Esophagus muscularis mucosa (tissue), 4 donors: ENCODE data around the gene ADAMTS9. TPM values are rescaled to one million over a fixed set of nuclear protein-coding genes. Genes with fewer than 3 reads are reported as not detected.

ENCODE experiments used
- DNase-seq: peaks from one replicate; pipeline ENCODE4 v3.0.0-alpha.2; 2017; ENCODE audit errors: extremely low spot score
- H3K27ac ChIP-seq, 4 donors: fragments of 200-600 bp; sonication (generic); replicated peaks in 1 of 4; 1 replicate in 3 of 4; 2 replicates in 1 of 4; pipeline ENCODE4 v1.5.1; 2016 to 2019; ENCODE audit warnings: mild to moderate bottlenecking in 1 of 4
- H3K27me3 ChIP-seq, 4 donors: fragments of 200-600 bp; sonication (generic); one replicate each; pipeline versions ENCODE4 v1.5.1 to v1.6.0; 2016 to 2019
- H3K36me3 ChIP-seq, 4 donors: fragments of 200-600 bp; sonication (generic); one replicate each; pipeline ENCODE4 v1.5.1; 2016 to 2019
- H3K4me1 ChIP-seq, 4 donors: fragments of 200-600 bp; sonication (generic); one replicate each; pipeline ENCODE4 v1.5.1; 2016 to 2019
- H3K4me3 ChIP-seq, 4 donors: fragments of 200-600 bp; sonication (generic); 1 replicate in 2 of 4; 2 replicates in 2 of 4; pipeline ENCODE4 v1.5.1; 2016 to 2019; ENCODE audit warnings: mild to moderate bottlenecking in 4 of 4, moderate library complexity in 1 of 4
- H3K9me3 ChIP-seq, 4 donors: fragments of 200-600 bp; sonication (generic); 1 replicate in 3 of 4; 2 replicates in 1 of 4; pipeline ENCODE4 v1.5.1; 2016 to 2019
- EP300 ChIP-seq: sonication (generic); formaldehyde crosslinking; IDR thresholded peaks from one replicate; pipeline ENCODE4 v1.6.1; 2017; ENCODE audit warnings: antibody characterized with exemption
- POLR2A ChIP-seq: fragments of 450-650 bp; IDR thresholded peaks from one replicate; pipeline ENCODE4 v1.6.1; 2017; ENCODE audit warnings: antibody characterized with exemption, moderate library complexity, mild to moderate bottlenecking, low read depth
- POLR2AphosphoS5 ChIP-seq, 2 donors: sonication (generic); formaldehyde crosslinking; IDR thresholded peaks; one replicate each; pipeline ENCODE4 v1.6.1; 2017; ENCODE audit warnings: antibody characterized with exemption in 2 of 2
- WGBS: methylation state at CpG from one replicate; pipeline ENCODE4 v1.1.5; 2018; 5-methylcytosine and 5-hydroxymethylcytosine counted together
- intact Hi-C: fragments of 100-400 bp; cut with DNase I; formaldehyde crosslinking; loops from one replicate; pipeline ENCODE4 v1.15.1; 2023
- total RNA-seq, 4 donors: library from RNA; depleted of rRNA; stranded (reverse); fragments of >200 nt; gene quantifications; one replicate each; pipeline versions ENCODE4 v1.1.0 to v1.2.1, GENCODE V29; 2016
- TF ChIP-seq, protein P1 (sequence below), 3 experiments: fragments of 200-600 bp in 2 of 3; fragments of 450-650 bp in 1 of 3; sonication (generic) in 2 of 3; IDR thresholded peaks; one replicate each; pipeline ENCODE4 v1.5.1; 2017 to 2019; ENCODE audit warnings: antibody characterized with exemption in 3 of 3, mild to moderate bottlenecking in 2 of 3, moderate library complexity in 1 of 3

The ADAMTS9 gene
- total RNA-seq, 4 donors from 2014 or later: 45.3 to 142 (median 56.6) TPM

DNA sequence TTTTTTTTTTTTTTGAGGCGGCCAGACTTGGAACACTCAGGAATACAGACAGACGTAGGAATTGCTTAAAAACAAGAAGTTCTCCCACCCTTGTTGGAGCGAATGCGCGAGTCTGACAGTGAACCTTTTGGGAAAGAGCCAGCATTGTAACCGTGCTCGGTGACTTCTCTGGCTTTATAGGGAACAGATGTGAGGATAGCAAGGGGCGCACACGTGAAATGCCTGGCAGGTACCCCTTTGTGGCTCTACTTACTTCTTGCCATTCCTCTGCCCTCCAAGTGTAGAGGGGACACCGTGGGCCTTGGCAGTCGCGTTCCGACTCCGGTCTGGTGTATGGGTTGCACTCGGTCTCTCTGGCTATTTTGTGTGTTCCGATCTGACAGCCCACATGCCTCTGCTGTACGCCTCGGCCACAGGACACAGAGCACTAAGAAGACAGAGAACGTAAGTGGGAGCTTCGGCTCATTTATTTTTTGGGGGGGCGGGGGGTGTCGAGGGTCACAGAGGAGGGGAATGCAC, 126.4 kb downstream of the ADAMTS9 start:
- no peaks in the 10 kb centered on the region for H3K9me3 ChIP-seq
- no peaks in the 10 kb centered on the region for H3K27me3 ChIP-seq
- DNase-seq: peak; percentile 79
- intact Hi-C loops: no loop called here
- WGBS: 67% methylated on average over 15 of the region's 22 CpGs
- peaks cover 0 to 50% (median 29%) of the 10 kb centered on the region in 4 donors for H3K4me1 ChIP-seq
- peak overlapping the region; percentile 45 to 60 (median 53) for H3K4me3 ChIP-seq
- peak overlapping the region; percentile 79 to 84 (median 82) for H3K27ac ChIP-seq
- H3K36me3 ChIP-seq: peaks cover 0 to 71% (median 12%) of the 10 kb centered on the region in 4 donors
- TF ChIP-seq POLR2A (no peak), EP300 (no peak), POLR2AphosphoS5 (IDR thresholded peaks at IDR 0.05) (peak; percentile 67)
- TF ChIP-seq, protein P1, sequence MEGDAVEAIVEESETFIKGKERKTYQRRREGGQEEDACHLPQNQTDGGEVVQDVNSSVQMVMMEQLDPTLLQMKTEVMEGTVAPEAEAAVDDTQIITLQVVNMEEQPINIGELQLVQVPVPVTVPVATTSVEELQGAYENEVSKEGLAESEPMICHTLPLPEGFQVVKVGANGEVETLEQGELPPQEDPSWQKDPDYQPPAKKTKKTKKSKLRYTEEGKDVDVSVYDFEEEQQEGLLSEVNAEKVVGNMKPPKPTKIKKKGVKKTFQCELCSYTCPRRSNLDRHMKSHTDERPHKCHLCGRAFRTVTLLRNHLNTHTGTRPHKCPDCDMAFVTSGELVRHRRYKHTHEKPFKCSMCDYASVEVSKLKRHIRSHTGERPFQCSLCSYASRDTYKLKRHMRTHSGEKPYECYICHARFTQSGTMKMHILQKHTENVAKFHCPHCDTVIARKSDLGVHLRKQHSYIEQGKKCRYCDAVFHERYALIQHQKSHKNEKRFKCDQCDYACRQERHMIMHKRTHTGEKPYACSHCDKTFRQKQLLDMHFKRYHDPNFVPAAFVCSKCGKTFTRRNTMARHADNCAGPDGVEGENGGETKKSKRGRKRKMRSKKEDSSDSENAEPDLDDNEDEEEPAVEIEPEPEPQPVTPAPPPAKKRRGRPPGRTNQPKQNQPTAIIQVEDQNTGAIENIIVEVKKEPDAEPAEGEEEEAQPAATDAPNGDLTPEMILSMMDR (IDR thresholded peaks at IDR 0.05): no peak

- peaks cover 0 to 44% (median 26%) of the 10 kb centered on the region in 4 donors for H3K4me1 ChIP-seq
- TF ChIP-seq EP300: no peak
- TF ChIP-seq, protein P1 (IDR thresholded peaks at IDR 0.05): no peak
- TF ChIP-seq POLR2AphosphoS5 (IDR thresholded peaks at IDR 0.05): no peak
- TF ChIP-seq POLR2A: no peak
- H3K9me3 ChIP-seq: no peaks in the 10 kb centered on the region
- WGBS: 36% methylated on average over 2 of the region's 2 CpGs
- H3K27ac ChIP-seq: peak overlapping the region; percentile 79 to 84 (median 82)
- no peak for DNase-seq
- H3K27me3 ChIP-seq: no peaks in the 10 kb centered on the region
- intact Hi-C loops: no loop called here
- peak overlapping the region; percentile 45 to 60 (median 53) for H3K4me3 ChIP-seq
- peaks cover 0 to 71% (median 12%) of the 10 kb centered on the region in 4 donors for H3K36me3 ChIP-seq
Measured at GRCh38 chr3:64560791-64561190, 127.0 kb downstream of the ADAMTS9 start.

GRCh38 chr3:64559588-64559987, 128.2 kb downstream of the ADAMTS9 start:
- H3K36me3 ChIP-seq: peaks cover 0 to 75% (median 12%) of the 10 kb centered on the region in 4 donors
- H3K4me3 ChIP-seq: no peak overlapping the region
- no peaks in the 10 kb centered on the region for H3K9me3 ChIP-seq
- H3K27me3 ChIP-seq: no peaks in the 10 kb centered on the region
- DNase-seq: no peak
- peaks cover 0 to 48% (median 31%) of the 10 kb centered on the region in 4 donors for H3K4me1 ChIP-seq
- peak overlapping the region; percentile 79 to 84 (median 82) for H3K27ac ChIP-seq
- 51% methylated on average over 7 of the region's 7 CpGs for WGBS
- intact Hi-C loops: no loop called here
- TF ChIP-seq POLR2A (no peak), POLR2AphosphoS5 (IDR thresholded peaks at IDR 0.05) (peak in 1 of 2 donors; percentile 67)

DNA sequence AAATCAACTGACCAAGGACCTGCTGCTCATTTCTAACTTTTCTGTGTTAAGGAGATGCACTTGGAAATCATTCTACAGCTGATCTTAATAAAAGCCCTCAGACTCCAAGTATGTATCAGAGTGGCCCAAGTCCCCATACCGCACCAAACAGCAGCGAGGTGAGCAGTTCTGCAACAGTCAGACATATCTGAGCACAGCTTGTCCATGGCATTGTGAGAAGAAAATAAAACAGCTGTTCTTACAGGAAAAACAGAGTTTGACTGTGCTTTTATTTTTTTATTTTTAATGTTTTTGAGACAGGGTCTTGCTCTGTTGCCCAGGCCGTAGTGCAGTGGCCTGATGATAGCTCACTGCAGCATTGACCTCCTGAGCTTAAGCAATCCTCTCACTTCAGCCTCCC, 131.8 kb downstream of the ADAMTS9 start:
- 93% methylated on average over 3 of the region's 3 CpGs for WGBS
- TF ChIP-seq EP300 (no peak), POLR2A (no peak), POLR2AphosphoS5 (IDR thresholded peaks at IDR 0.05) (no peak)
- TF ChIP-seq, protein P1 (IDR thresholded peaks at IDR 0.05): no peak
- H3K36me3 ChIP-seq: peaks cover 0 to 100% (median 10%) of the 10 kb centered on the region in 4 donors
- peak; percentile 24 for DNase-seq
- intact Hi-C loops: no loop called here
- no peaks in the 10 kb centered on the region for H3K9me3 ChIP-seq
- H3K4me1 ChIP-seq: peaks cover 0 to 62% (median 49%) of the 10 kb centered on the region in 4 donors
- H3K4me3 ChIP-seq: no peak overlapping the region
- no peak overlapping the region for H3K27ac ChIP-seq
- H3K27me3 ChIP-seq: no peaks in the 10 kb centered on the region

- no peak for TF ChIP-seq POLR2A
- TF ChIP-seq EP300: no peak
- TF ChIP-seq, protein P1 (IDR thresholded peaks at IDR 0.05): no peak
- no peak for TF ChIP-seq POLR2AphosphoS5 (IDR thresholded peaks at IDR 0.05)
- peak; percentile 91 for DNase-seq
- intact Hi-C loops: no loop called here
- H3K4me3 ChIP-seq: no peak overlapping the region
- H3K4me1 ChIP-seq: peaks cover 0 to 57% (median 44%) of the 10 kb centered on the region in 4 donors
- WGBS: 90% methylated on average over 3 of the region's 3 CpGs
- H3K27ac ChIP-seq: peak overlapping the region in 1 of 4 donors; percentile 87
- no peaks in the 10 kb centered on the region for H3K9me3 ChIP-seq
- H3K36me3 ChIP-seq: peaks cover 0 to 100% (median 13%) of the 10 kb centered on the region in 4 donors
- H3K27me3 ChIP-seq: no peaks in the 10 kb centered on the region
Measured at GRCh38 chr3:64555351-64555750, 132.4 kb downstream of the ADAMTS9 start.
